IPS DF 6.9 (cell line): ENCODE data around the gene LRRC59.
"Not testable (repeated sequence)": the region's sequence is repeated elsewhere in the genome, so short reads cannot be mapped to it uniquely, and the experiment has no call there.

ENCODE experiments used
- DNase-seq: peaks from one replicate; pipeline ENCODE4 v3.0.0-alpha.2; 2013; ENCODE audit warnings: low read depth, low spot score
- H3K27ac ChIP-seq: one replicate; pipeline ENCODE4 v1.5.1; 2013; ENCODE audit warnings: low read length, control low read depth
- H3K27me3 ChIP-seq: 2 replicates; pipeline ENCODE4 v1.6.1; 2013; ENCODE audit warnings: mild to moderate bottlenecking, low read length; ENCODE audit not compliant: control insufficient read depth, insufficient read depth
- H3K36me3 ChIP-seq: 2 replicates; pipeline ENCODE4 v1.6.1; 2013; ENCODE audit warnings: low read length; ENCODE audit not compliant: control insufficient read depth, insufficient read depth
- H3K4me1 ChIP-seq: 2 replicates; pipeline ENCODE4 v1.6.1; 2013; ENCODE audit warnings: low read length; ENCODE audit not compliant: control insufficient read depth, insufficient read depth
- H3K4me3 ChIP-seq: 2 replicates; pipeline ENCODE4 v1.5.1; 2013; ENCODE audit warnings: mild to moderate bottlenecking, low read length
- H3K9me3 ChIP-seq: 2 replicates; pipeline ENCODE4 v1.6.1; 2013; ENCODE audit warnings: low read length, inconsistent platforms; ENCODE audit not compliant: control insufficient read depth, insufficient read depth
- WGBS: extraction: QIAGEN DNeasy Blood & Tissue Kit; methylation state at CpG from one replicate; pipeline ENCODE4 v1.1.7; 2013; ENCODE audit warnings: mixed read lengths, missing lambda C conversion rate; ENCODE audit not compliant: insufficient read length, insufficient coverage; 5-methylcytosine and 5-hydroxymethylcytosine counted together

Gene LRRC59

DNA sequence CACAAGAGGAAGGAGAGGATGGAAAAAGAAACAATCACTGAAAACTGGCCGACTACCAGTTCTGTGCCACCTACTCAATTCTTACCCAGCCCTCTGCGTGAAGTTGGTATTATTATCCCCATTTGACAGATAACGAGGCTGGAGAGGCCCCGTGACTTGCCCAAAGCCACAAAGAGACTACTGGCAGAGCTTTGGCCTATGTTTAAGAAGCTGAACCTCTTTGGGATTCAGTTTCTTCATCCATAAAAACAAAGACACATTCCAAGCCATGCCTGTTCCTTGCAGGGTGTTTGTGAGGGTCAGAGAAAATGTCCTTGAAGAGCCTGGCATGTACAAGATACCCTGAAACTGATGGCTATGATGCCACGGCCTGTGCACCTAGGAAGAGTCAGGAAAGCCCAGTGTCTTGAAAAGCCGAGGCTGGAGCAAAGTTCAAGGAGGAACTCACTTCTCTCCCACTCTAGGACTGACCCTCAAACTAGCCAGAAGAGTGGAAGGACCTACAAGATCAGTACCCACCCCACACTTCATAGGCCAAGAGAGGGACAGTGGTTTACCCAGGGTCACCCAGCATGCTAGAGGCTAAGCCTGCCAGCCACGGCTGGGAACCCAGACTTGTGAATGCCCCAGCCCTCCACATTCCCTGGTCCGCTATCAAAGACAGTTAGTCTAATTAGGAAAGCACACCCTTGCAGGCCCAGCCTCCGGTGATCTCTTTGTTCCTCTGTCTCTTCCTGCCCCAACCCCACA, 27.1 kb upstream of the LRRC59 start:
- WGBS: no CpG with 5 or more reads among the region's 9 CpGs
- H3K4me1 ChIP-seq: peaks cover 4% of the 10 kb centered on the region; the same call in 1 of the 2 replicates
- no peak for DNase-seq
- no peak overlapping the region for H3K4me3 ChIP-seq
- no peaks in the 10 kb centered on the region for H3K36me3 ChIP-seq
- H3K27me3 ChIP-seq: no peaks in the 10 kb centered on the region
- H3K9me3 ChIP-seq: no peaks in the 10 kb centered on the region
- no peak overlapping the region for H3K27ac ChIP-seq

DNA sequence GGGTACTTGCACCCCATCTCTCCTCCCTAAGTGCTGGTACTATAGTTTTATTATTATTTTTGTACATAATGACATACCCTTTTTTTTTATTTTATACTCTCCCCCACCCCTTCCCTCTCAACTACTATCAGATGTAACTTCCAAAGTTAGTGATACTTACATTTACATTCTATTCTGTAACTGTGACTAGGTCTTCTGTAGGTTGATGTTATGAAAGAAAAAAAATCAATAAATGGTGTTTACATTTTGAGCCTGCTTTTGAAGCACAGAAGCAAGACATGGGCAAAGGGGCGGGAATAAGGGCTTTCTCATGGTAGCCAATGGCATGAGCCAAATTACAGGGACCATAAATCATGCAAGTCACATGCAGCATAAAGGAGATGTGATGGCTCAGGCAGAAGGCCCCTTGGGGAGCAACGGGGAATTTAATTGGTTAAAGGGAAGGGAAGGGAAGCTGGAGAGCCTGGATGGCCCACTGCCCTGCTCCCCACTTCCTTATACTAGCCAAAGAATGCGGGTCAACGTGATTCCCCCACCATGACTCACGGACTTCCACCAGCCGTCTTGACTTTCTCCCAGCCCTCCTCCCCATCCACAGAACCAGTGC, 26.3 kb upstream of the LRRC59 start:
- no peak for DNase-seq
- Histone ChIP-seq H3K36me3 (no peaks in the 10 kb centered on the region), H3K9me3 (no peaks in the 10 kb centered on the region), H3K4me1 (peaks cover 4% of the 10 kb centered on the region; the same call in 1 of the 2 replicates), H3K27me3 (no peaks in the 10 kb centered on the region), H3K4me3 (no peak overlapping the region), H3K27ac (no peak overlapping the region)
- no CpG with 5 or more reads among the region's 6 CpGs for WGBS

DNA sequence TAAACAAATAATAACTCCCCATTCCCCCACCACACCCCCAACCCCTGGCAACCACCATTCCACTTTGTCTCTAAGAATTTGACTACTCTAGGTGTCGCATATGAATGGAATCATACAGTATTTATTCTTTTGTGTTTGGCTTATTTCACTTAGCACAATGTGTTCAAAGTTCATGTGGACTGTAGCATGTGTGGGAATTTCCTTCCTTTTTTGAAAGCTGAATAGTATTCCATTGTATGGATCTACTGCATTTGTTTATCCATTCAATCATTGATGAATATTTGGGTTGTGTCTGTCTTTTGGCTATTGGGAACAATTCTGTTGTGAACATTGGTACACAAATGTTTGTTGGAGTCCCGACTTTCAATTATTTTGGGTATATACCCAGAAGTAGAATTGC, 25.4 kb upstream of the LRRC59 start:
- no peaks in the 10 kb centered on the region for H3K9me3 ChIP-seq

DNA sequence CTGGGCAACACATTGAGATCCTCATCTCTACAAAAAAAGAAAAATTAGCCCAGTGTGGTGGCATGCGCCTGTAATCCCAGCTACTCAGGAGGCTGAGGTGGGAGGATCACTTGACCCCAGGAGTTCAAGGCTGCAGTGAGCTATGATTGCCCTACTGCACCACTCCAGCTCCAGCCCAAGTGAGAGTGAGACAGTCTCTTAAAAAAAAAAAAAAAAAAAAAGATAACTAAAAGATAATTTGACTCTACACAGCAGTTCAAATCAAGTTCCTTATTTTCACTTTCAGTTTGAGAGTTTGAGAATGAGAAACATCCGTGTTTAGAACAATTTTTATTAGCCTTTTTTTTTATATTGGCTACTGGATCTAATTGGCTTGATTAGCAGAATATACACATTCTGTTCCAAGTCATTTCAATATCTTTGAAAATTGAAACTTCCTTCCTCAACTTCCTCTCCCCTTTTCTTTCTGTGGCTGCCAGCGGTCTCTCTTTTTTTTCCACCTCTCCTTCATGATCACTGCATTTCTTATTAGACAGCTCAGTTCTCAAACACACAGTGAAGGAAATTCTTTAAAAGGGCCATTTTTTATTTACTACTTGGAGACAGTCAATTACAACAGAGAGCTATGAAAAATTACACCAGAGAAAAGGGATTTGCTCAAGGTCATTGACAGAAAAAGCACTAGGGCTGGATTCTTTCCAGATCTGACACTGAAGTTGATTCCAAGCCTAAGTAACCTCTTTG, 24.2 kb upstream of the LRRC59 start:
- H3K4me1 ChIP-seq: peaks cover 4% of the 10 kb centered on the region; the same call in 1 of the 2 replicates
- no peak for DNase-seq
- H3K27me3 ChIP-seq: no peaks in the 10 kb centered on the region
- H3K36me3 ChIP-seq: no peaks in the 10 kb centered on the region
- no peaks in the 10 kb centered on the region for H3K9me3 ChIP-seq
- no peak overlapping the region for H3K4me3 ChIP-seq
- no CpG with 5 or more reads among the region's 3 CpGs for WGBS
- no peak overlapping the region for H3K27ac ChIP-seq

More for the DNA sequence above, 25.4 kb upstream of the LRRC59 start:
- Histone ChIP-seq H3K27me3 (no peaks in the 10 kb centered on the region), H3K27ac (no peak overlapping the region), H3K4me3 (no peak overlapping the region), H3K4me1 (peaks cover 4% of the 10 kb centered on the region; the same call in 1 of the 2 replicates), H3K36me3 (no peaks in the 10 kb centered on the region)
- WGBS: no CpG with 5 or more reads among the region's 2 CpGs
- no peak for DNase-seq

DNA sequence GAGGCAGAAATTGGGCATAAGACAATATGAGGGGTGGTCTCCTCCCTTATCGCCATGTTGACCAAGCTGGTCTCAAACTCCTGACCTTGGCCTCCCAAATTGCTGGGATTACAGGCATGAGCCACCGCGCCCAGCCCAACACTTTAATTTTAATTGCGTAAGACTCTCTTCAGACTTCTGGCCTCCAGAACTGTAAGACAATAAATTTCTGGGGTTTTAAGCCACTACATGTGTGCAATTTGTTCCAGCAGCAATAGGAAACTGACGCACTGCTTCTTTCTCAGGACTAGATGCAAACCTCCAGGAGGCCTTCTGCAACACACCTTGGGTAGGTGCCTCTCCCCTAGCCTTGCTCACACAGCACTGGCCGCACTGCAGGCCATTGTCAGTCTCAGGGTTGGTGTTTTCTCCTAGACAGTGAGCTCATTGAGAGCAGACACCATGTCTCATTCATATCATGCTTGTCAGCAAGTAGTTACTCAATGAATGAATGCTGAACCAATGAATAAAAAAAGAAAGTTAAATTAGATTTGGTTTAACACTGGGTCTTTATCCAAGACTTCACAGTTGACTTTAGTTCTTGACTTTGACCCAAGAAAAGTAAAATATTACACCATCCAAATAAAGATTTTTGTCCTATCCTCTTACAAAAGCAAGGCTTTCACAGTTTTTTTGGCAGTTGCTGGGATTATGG, 23.2 kb upstream of the LRRC59 start:
- peaks cover 3% of the 10 kb centered on the region; the same call in 1 of the 2 replicates for H3K4me1 ChIP-seq
- no peak overlapping the region for H3K4me3 ChIP-seq
- no peaks in the 10 kb centered on the region for H3K27me3 ChIP-seq
- no peaks in the 10 kb centered on the region for H3K9me3 ChIP-seq
- no CpG with 5 or more reads among the region's 6 CpGs for WGBS
- DNase-seq: no peak
- H3K27ac ChIP-seq: no peak overlapping the region
- no peaks in the 10 kb centered on the region for H3K36me3 ChIP-seq

DNA sequence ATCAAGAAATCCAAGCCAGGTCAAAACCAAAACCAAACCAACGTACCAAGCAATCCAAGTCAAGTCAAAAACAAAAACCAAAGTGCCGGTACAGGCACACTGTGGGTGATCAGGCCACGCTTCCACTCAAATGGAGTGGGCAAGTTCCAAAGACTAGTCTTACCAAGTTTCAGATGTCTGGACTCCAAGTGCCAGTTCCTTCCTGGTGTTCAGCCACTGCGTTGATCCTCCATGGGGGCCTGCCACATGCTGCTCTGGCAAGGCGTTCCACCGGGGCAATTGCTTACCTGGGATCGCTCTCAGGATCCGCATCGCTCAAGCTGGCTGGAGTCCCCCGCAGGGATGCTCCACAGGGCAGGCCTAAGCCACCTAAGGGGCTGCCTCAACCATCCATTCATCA, 22.3 kb upstream of the LRRC59 start:
- not testable (repeated sequence) for DNase-seq, H3K9me3 ChIP-seq, H3K27me3 ChIP-seq, H3K36me3 ChIP-seq, H3K27ac ChIP-seq, H3K4me3 ChIP-seq, H3K4me1 ChIP-seq
- WGBS: no CpG with 5 or more reads among the region's 10 CpGs

DNA sequence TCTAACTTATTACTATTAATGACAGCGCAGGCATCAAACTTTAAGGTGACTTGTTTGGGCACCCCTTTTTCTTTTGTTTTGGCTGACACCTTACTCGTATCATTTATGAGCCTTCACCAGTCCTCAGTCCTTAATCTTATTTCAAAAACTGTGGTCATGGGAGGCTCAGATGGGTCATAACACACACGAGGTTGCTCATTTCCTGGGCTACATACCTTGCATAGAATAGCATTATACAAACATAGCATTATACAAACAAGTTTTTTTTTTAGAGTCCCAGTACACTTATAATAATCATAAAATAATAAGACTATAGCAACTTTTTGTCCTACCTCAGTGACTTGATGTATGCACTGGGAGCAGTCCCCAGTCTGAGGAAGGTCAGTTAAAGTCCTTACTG, 17.5 kb upstream of the LRRC59 start:
- Histone ChIP-seq H3K27ac (no peak overlapping the region), H3K4me1 (no peaks in the 10 kb centered on the region), H3K27me3 (no peaks in the 10 kb centered on the region), H3K4me3 (no peak overlapping the region), H3K36me3 (no peaks in the 10 kb centered on the region), H3K9me3 (no peaks in the 10 kb centered on the region)
- WGBS: no CpG with 5 or more reads among the region's 3 CpGs
- no peak for DNase-seq

DNA sequence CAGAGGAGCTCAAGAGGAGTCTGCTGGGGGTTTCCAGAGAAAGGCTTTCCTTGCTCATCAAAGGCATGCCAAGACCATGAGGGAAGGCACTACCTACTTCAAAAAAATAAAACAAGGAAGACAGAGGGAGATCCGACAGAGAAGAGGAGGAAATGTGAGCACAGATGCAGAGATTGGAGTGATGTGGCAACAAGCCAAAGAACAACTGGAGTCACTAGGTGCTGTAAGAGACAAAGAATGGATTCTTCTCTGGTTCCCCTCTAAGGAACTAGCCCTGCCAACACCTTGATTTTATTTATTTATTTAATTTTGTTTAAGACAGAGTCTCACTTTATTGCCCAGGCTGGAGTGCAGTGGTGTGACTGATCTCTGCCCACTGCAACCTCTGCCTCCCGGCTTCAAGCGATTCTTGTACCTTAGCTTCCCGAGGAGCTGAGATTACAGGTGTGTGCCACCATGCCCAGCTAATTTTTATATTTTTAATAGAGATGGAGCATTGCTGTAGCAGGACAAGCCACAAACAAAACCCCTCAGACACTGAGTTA, 14.9 kb upstream of the LRRC59 start:
- DNase-seq: no peak
- Histone ChIP-seq H3K9me3 (no peaks in the 10 kb centered on the region), H3K27me3 (no peaks in the 10 kb centered on the region), H3K36me3 (no peaks in the 10 kb centered on the region), H3K4me3 (no peak overlapping the region), H3K27ac (no peak overlapping the region), H3K4me1 (no peaks in the 10 kb centered on the region)
- no CpG with 5 or more reads among the region's 4 CpGs for WGBS

DNA sequence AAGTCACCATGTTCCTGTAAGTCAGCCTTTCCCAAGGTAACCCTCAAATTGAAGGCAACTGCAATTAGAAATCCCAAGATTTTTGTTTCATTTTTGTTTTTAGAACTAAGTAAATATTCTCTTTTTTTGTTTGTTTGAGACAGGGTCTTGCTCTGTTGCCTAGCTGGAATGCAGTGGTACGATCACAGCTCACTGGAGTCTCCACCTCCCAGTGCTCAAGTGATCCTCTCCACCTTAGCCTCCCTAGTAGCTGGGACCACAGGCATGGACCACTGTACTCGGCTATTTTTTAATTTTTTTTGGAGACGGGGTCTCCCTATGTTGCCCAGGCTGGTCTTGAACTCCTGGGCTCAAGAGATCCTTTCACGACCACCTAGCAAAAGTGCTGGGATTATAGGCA, 10.6 kb upstream of the LRRC59 start:
- WGBS: no CpG with 5 or more reads among the region's 4 CpGs
- no peaks in the 10 kb centered on the region for H3K9me3 ChIP-seq
- no peak overlapping the region for H3K4me3 ChIP-seq
- no peaks in the 10 kb centered on the region for H3K27me3 ChIP-seq
- no peak for DNase-seq
- no peaks in the 10 kb centered on the region for H3K36me3 ChIP-seq
- no peak overlapping the region for H3K27ac ChIP-seq
- no peaks in the 10 kb centered on the region for H3K4me1 ChIP-seq

DNA sequence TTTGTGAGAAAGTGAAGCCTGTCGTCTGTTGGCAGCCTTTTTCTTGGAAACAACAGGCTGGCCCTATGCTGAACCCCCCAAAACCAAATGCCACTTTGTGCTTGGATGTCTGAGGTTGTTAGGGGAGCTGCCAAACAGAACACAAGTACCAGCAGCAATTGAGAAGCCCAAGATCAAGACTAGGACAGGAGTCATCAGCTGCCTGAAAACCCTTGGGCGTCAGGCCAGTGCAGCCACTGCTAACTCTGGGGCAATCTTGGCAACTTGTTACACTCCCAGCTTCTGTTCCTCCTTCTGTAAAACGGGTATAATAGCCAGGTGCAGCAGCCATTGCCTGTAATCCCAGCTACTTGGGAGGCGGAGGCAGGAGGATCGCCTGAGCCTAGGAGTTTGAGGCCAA, 9.3 kb upstream of the LRRC59 start:
- Histone ChIP-seq H3K4me1 (0 out of 2 replicates have a peak, but pooled peaks cover 1% of the 10 kb centered on the region), H3K27me3 (no peaks in the 10 kb centered on the region), H3K9me3 (no peaks in the 10 kb centered on the region), H3K27ac (no peak overlapping the region), H3K4me3 (no peak overlapping the region), H3K36me3 (no peaks in the 10 kb centered on the region)
- WGBS: no CpG with 5 or more reads among the region's 5 CpGs
- no peak for DNase-seq
